SK-N-SH (cell line): Measurements from ENCODE around the gene FOXA1. TPM values are rescaled to one million over a fixed set of nuclear protein-coding genes. Genes with fewer than 3 reads are reported as not detected.

Experiments
- CTCF ChIA-PET: fragments of 300-600, 350-600 bp; formaldehyde crosslinking; extraction: SDS; loops from one replicate; lab custom pipeline; 2021; lab: Yijun Ruan, JAX
- POLR2A ChIA-PET: fragments of 350-600 bp; sonication (Branson Sonifier 250); formaldehyde crosslinking; extraction: SDS; loops from one replicate; lab custom pipeline; 2020; ENCODE audit warnings: antibody characterized with exemption, inconsistent platforms; lab: Yijun Ruan, JAX
- DNase-seq: peaks from one replicate; pipeline ENCODE4 v3.0.0; 2012
- H2AFZ ChIP-seq: fragments of 200-600 bp; sonication (generic); 2 replicates; pipeline ENCODE4 v1.8.1; 2016; ENCODE audit warnings: antibody characterized with exemption, mild to moderate bottlenecking, low read depth
- H3F3A ChIP-seq: fragments of 200-600 bp; sonication (generic); replicated peaks from 2 replicates; pipeline ENCODE3; 2016; ENCODE audit warnings: antibody characterized with exemption, mild to moderate bottlenecking; ENCODE audit not compliant: insufficient read depth
- H3K27ac ChIP-seq, 2 experiments: fragments of 200-500 bp in 1 of 2; fragments of 200-600 bp in 1 of 2; sonication (Bioruptor generic) in 1 of 2; sonication (generic), shearing (Covaris generic) in 1 of 2; 2 replicates each; pipeline versions ENCODE4 v1.5.1 to v1.6.1; 2014 to 2016; ENCODE audit warnings: low read depth in 2 of 2, inconsistent platforms in 1 of 2, low read length in 1 of 2, mild to moderate bottlenecking in 1 of 2, mixed read lengths in 1 of 2
- H3K27me3 ChIP-seq: fragments of 200-600 bp; sonication (generic), shearing (Covaris generic); 2 replicates; pipeline ENCODE4 v1.6.1; 2016; ENCODE audit warnings: mixed run types; ENCODE audit not compliant: insufficient read depth
- H3K36me3 ChIP-seq, 2 experiments: fragments of 200-500 bp in 1 of 2; fragments of 200-600 bp in 1 of 2; sonication (Bioruptor generic) in 1 of 2; sonication (generic) in 1 of 2; replicated peaks in 1 of 2; 2 replicates each; pipeline versions ENCODE3 to v1.5.1; 2014 to 2016; ENCODE audit warnings: low read length in 1 of 2, mild to moderate bottlenecking in 1 of 2; ENCODE audit not compliant: insufficient read depth in 2 of 2, control insufficient read depth in 1 of 2
- H3K4me1 ChIP-seq, 2 experiments: fragments of 200-500 bp in 1 of 2; fragments of 200-600 bp in 1 of 2; sonication (Bioruptor generic) in 1 of 2; sonication (generic), shearing (Covaris generic) in 1 of 2; 2 replicates each; pipeline versions ENCODE4 v1.5.1 to v1.6.1; 2014 to 2016; ENCODE audit warnings: low read depth in 1 of 2, low read length in 1 of 2, mixed run types in 1 of 2; ENCODE audit not compliant: insufficient read depth in 2 of 2, control insufficient read depth in 1 of 2
- H3K4me2 ChIP-seq: fragments of 200-600 bp; sonication (generic), shearing (Covaris generic); 2 replicates; pipeline ENCODE4 v1.6.1; 2017; ENCODE audit warnings: mixed run types
- H3K4me3 ChIP-seq, 2 experiments: fragments of 200-500 bp in 1 of 2; fragments of 200-600 bp in 1 of 2; sonication (Bioruptor generic) in 1 of 2; sonication (generic), shearing (Covaris generic) in 1 of 2; 2 replicates each; pipeline versions ENCODE4 v1.5.1 to v1.8.1; 2014 to 2016; ENCODE audit warnings: low read depth in 2 of 2, inconsistent platforms in 1 of 2, low read length in 1 of 2, mild to moderate bottlenecking in 1 of 2, mixed read lengths in 1 of 2, moderate library complexity in 1 of 2
- H3K79me2 ChIP-seq: fragments of 200-600 bp; sonication (generic); 2 replicates; pipeline ENCODE4 v1.8.1; 2017; ENCODE audit warnings: mild to moderate bottlenecking; ENCODE audit not compliant: insufficient read depth
- H3K9ac ChIP-seq: fragments of 200-600 bp; sonication (generic); 2 replicates; pipeline ENCODE4 v1.6.1; 2017; ENCODE audit warnings: mixed run types
- H3K9me2 ChIP-seq: fragments of 200-600 bp; sonication (generic); 2 replicates; pipeline ENCODE4 v1.6.1; 2017; ENCODE audit warnings: mixed run types
- H3K9me3 ChIP-seq: fragments of 200-600 bp; sonication (generic); 2 replicates; pipeline ENCODE4 v1.6.1; 2017; ENCODE audit warnings: mixed run types, mild to moderate bottlenecking, moderate library complexity
- H4K20me1 ChIP-seq: fragments of 200-600 bp; sonication (generic); 2 replicates; pipeline ENCODE4 v1.6.1; 2017; ENCODE audit warnings: mild to moderate bottlenecking, mixed run types; ENCODE audit not compliant: insufficient read depth
- CHD2 ChIP-seq: fragments of 150-350 bp; IDR thresholded peaks from 2 replicates; pipeline ENCODE4 v1.6.1; 2018; ENCODE audit warnings: low read length; ENCODE audit not compliant: partially characterized antibody
- CTCF ChIP-seq: fragments of 200-600 bp; sonication (generic); IDR thresholded peaks from 2 replicates; pipeline ENCODE4 v1.6.1; 2017; ENCODE audit warnings: antibody characterized with exemption, mild to moderate bottlenecking, moderate library complexity
- ELF1 ChIP-seq: IDR thresholded peaks from 2 replicates; pipeline ENCODE4 v1.4.0; 2012
- FOSL2 ChIP-seq: IDR thresholded peaks from 2 replicates; pipeline ENCODE4 v1.4.0; 2012; ENCODE audit warnings: low read depth, mild to moderate bottlenecking, moderate library complexity, borderline replicate concordance
- FOXJ3 ChIP-seq: sonication (generic); formaldehyde crosslinking; IDR thresholded peaks from 2 replicates; pipeline ENCODE4 v1.5.1; 2020; ENCODE audit warnings: mild to moderate bottlenecking, missing genetic modification reagents
- FOXM1 ChIP-seq: IDR thresholded peaks from 2 replicates; pipeline ENCODE4 v1.4.0; 2012; ENCODE audit warnings: low read depth, mild to moderate bottlenecking
- GABPA ChIP-seq: IDR thresholded peaks from 2 replicates; pipeline ENCODE4 v1.4.0; 2012; ENCODE audit warnings: low read depth, mild to moderate bottlenecking
- IRF3 ChIP-seq: fragments of 150-350 bp; IDR thresholded peaks from 2 replicates; pipeline ENCODE4 v1.6.1; 2016; ENCODE audit warnings: mild to moderate bottlenecking, low read depth, low read length
- NRF1 ChIP-seq: IDR thresholded peaks from 2 replicates; pipeline ENCODE4 v1.6.1; 2012; ENCODE audit warnings: low read depth, mild to moderate bottlenecking, low read length
- PBX3 ChIP-seq: IDR thresholded peaks from 2 replicates; pipeline ENCODE4; 2012
- POLR2AphosphoS5 ChIP-seq: IDR thresholded peaks from 2 replicates; pipeline ENCODE4 v1.6.1; 2012; ENCODE audit warnings: low read depth, low read length
- SMC3 ChIP-seq: IDR thresholded peaks from 2 replicates; pipeline ENCODE4 v1.6.1; 2012; ENCODE audit warnings: low read depth, low read length, improper control_type of control experiment
- TCF12 ChIP-seq: IDR thresholded peaks from 2 replicates; pipeline ENCODE4 v1.4.0; 2012
- TEAD4 ChIP-seq: IDR thresholded peaks from 2 replicates; pipeline ENCODE4 v1.4.0; 2012; ENCODE audit warnings: mild to moderate bottlenecking, borderline replicate concordance; ENCODE audit not compliant: insufficient read depth
- YY1 ChIP-seq: IDR thresholded peaks from 2 replicates; pipeline ENCODE4 v1.4.0; 2012; ENCODE audit warnings: low read depth, mild to moderate bottlenecking
- ZBTB33 ChIP-seq: IDR thresholded peaks from 2 replicates; pipeline ENCODE4 v1.4.0; 2012; ENCODE audit warnings: low read depth, borderline replicate concordance
- WGBS: methylation state at CpG from one replicate; pipeline ENCODE4 v1.1.6; 2017; ENCODE audit warnings: low lambda C conversion rate; 5-methylcytosine and 5-hydroxymethylcytosine counted together
- polyA plus RNA-seq, 3 experiments: library from polyadenylated mRNA; depleted of rRNA; stranded (reverse); fragments of >200 nt; gene quantifications; 2 replicates each; pipeline ENCODE4 v1.2.3, GENCODE V29; 2012

FOXA1 gene
- polyA plus RNA-seq, 1 of the 3 experiments (the other 2 are of a cell fraction), result not detected

GRCh38 chr14:37615582-37616289 lies 20.7 kb upstream of the FOXA1 start:
- no peak overlapping the region for H3K4me2 ChIP-seq
- no peaks in the 10 kb centered on the region for H4K20me1 ChIP-seq
- no peaks in the 10 kb centered on the region for H3K36me3 ChIP-seq
- no peak overlapping the region for H3K4me3 ChIP-seq
- no peaks in the 10 kb centered on the region for H3K9me2 ChIP-seq
- H3K9ac ChIP-seq, result no peak overlapping the region
- H3K27ac ChIP-seq, result no peak overlapping the region
- H3K79me2 ChIP-seq, result no peaks in the 10 kb centered on the region
- H3K4me1 ChIP-seq, result no peaks in the 10 kb centered on the region
- 17% methylated on average over 3 of the region's 3 CpGs for WGBS
- no peak for TF ChIP-seq NRF1
- TF ChIP-seq SMC3, result no peak
- no peak for TF ChIP-seq TEAD4
- TF ChIP-seq FOSL2, result no peak
- no peak for TF ChIP-seq CHD2
- no peak for TF ChIP-seq TCF12
- TF ChIP-seq ZBTB33, result no peak
- TF ChIP-seq PBX3, result no peak
- no peak for TF ChIP-seq GABPA
- TF ChIP-seq IRF3, result no peak
- TF ChIP-seq FOXJ3, result no peak
- TF ChIP-seq YY1, result no peak
- no peak for TF ChIP-seq POLR2AphosphoS5
- H3K27me3 ChIP-seq, result no peaks in the 10 kb centered on the region; the same call in 1 of the 2 replicates
- H2AFZ ChIP-seq, result no peak overlapping the region
- DNase-seq, result no peak
- no peaks in the 10 kb centered on the region for H3F3A ChIP-seq
- ChIA-PET CTCF (no interaction called here), POLR2A (no interaction called here)
- H3K9me3 ChIP-seq, result no peaks in the 10 kb centered on the region

- Histone ChIP-seq H3K4me1 (no peaks in the 10 kb centered on the region), H3K36me3 (no peaks in the 10 kb centered on the region), H3K4me2 (no peak overlapping the region), H3K9me3 (no peaks in the 10 kb centered on the region), H3K4me3 (no peak overlapping the region), H3F3A (no peaks in the 10 kb centered on the region), H3K27ac (no peak overlapping the region), H3K27me3 (no peaks in the 10 kb centered on the region; the same call in 1 of the 2 replicates), H2AFZ (no peak overlapping the region), H3K79me2 (no peaks in the 10 kb centered on the region), H3K9ac (no peak overlapping the region), H4K20me1 (no peaks in the 10 kb centered on the region), H3K9me2 (no peaks in the 10 kb centered on the region)
- DNase-seq, result no peak
- CTCF ChIA-PET, result no interaction called here
- WGBS, result 17% methylated on average over 3 of the region's 52 CpGs
- TF ChIP-seq GABPA (no peak), CTCF (no peak), FOXM1 (no peak), ELF1 (no peak)
- POLR2A ChIA-PET, result no interaction called here
Measured at GRCh38 chr14:37610945-37611523, 16.0 kb upstream of the FOXA1 start.
